ENCODE data around the gene RFTN1. TPM values are rescaled to one million over a fixed set of nuclear protein-coding genes. Genes with fewer than 3 reads are reported as not detected.

The RFTN1 gene
- total RNA-seq, 2 experiments from 2014 or later: 81.8 to 152 TPM

- H3K9me2 ChIP-seq (ENCODE audit: insufficient read depth, low read length): no peaks in the 10 kb centered on the region
- H3K4me1 ChIP-seq (ENCODE audit: insufficient read depth, low read length, poor library complexity, severe bottlenecking): peaks cover 74% of the 10 kb centered on the region
- intact Hi-C loops (cut with micrococcal nuclease; ENCODE audit: unreplicated experiment): loop anchor here (2.0 kb wide), 1 partner anchor 69 kb away; no protein-coding TSS in a partner anchor
- peak; percentile 65 for DNase-seq (ENCODE audit: low spot score)
- H4K20me1 ChIP-seq (ENCODE audit: insufficient read depth, low read length): peaks cover 55% of the 10 kb centered on the region
- H3K4me3 ChIP-seq (ENCODE audit: low read depth, low read length, poor library complexity, severe bottlenecking): peak overlapping the region; percentile 92
- H3K9me3 ChIP-seq (ENCODE audit: low read length): no peaks in the 10 kb centered on the region
- CTCF ChIA-PET (ENCODE audit: unreplicated experiment): no interaction called here
- peaks cover 93% of the 10 kb centered on the region for H3K79me2 ChIP-seq (ENCODE audit: insufficient read depth, low read depth, low read length)
- peak overlapping the region; percentile 87 for H3K4me2 ChIP-seq (ENCODE audit: low read length)
- H2AFZ ChIP-seq (ENCODE audit: low read length): no peak overlapping the region
- H3K27ac ChIP-seq (ENCODE audit: low read depth, low read length, poor library complexity, severe bottlenecking): peak overlapping the region; percentile 93
- TF ChIP-seq EZH2phosphoT487 (IDR thresholded peaks at IDR 0.05; ENCODE audit: borderline replicate concordance, low read depth, low read length) (no peak), CTCF (conservative IDR thresholded peaks at IDR 0.05; ENCODE audit: low read length) (no peak)
- peaks cover 59% of the 10 kb centered on the region for H3K36me3 ChIP-seq (ENCODE audit: insufficient read depth, low read length)
- no TSS peak for BruUV-seq (replicated peaks)
- POLR2A ChIA-PET: interaction anchor here (0.6 to 6.8 kb wide), 20 partner anchors 9 to 332 kb away, joined by 3 to 59 read pairs (median 4); no protein-coding TSS in a partner anchor
Observed at GRCh38 chr3:16509721-16510619, 3.5 kb downstream of the RFTN1 start.

- Histone ChIP-seq H2AFZ (ENCODE audit: low read length) (no peak overlapping the region), H3K4me2 (ENCODE audit: low read length) (peak overlapping the region; percentile 87), H4K20me1 (ENCODE audit: insufficient read depth, low read length) (peaks cover 69% of the 10 kb centered on the region), H3K27ac (ENCODE audit: low read depth, low read length, poor library complexity, severe bottlenecking) (peak overlapping the region; percentile 93), H3K4me3 (ENCODE audit: low read depth, low read length, poor library complexity, severe bottlenecking) (peak overlapping the region; percentile 92), H3K9me3 (ENCODE audit: low read length) (no peaks in the 10 kb centered on the region), H3K9me2 (ENCODE audit: insufficient read depth, low read length) (no peaks in the 10 kb centered on the region), H3K36me3 (ENCODE audit: insufficient read depth, low read length) (peaks cover 73% of the 10 kb centered on the region), H3K79me2 (ENCODE audit: insufficient read depth, low read depth, low read length) (peaks cover 94% of the 10 kb centered on the region), H3K4me1 (ENCODE audit: insufficient read depth, low read length, poor library complexity, severe bottlenecking) (peaks cover 81% of the 10 kb centered on the region)
- intact Hi-C loops (cut with micrococcal nuclease; ENCODE audit: unreplicated experiment): no loop called here
- ChIA-PET CTCF (ENCODE audit: unreplicated experiment) (interaction anchor here (1.0 kb wide), 1 partner anchor 9 kb away, joined by 5 read pairs; no protein-coding TSS in a partner anchor), POLR2A (interaction anchor here (0.8 to 6.0 kb wide), 12 partner anchors 11 to 134 kb away, joined by 3 to 47 read pairs (median 9); no protein-coding TSS in a partner anchor)
- BruUV-seq (replicated peaks): no TSS peak
- TF ChIP-seq CTCF (conservative IDR thresholded peaks at IDR 0.05; ENCODE audit: low read length): no peak
- no peak for TF ChIP-seq EZH2phosphoT487 (IDR thresholded peaks at IDR 0.05; ENCODE audit: borderline replicate concordance, low read depth, low read length)
- DNase-seq (ENCODE audit: low spot score): peak; percentile 39
Observed at GRCh38 chr3:16508591-16508995, 4.9 kb downstream of the RFTN1 start.

All from OCI-LY7 (cell line).